ENCODE results near the gene NOS1AP.

NOS1AP gene

DNA sequence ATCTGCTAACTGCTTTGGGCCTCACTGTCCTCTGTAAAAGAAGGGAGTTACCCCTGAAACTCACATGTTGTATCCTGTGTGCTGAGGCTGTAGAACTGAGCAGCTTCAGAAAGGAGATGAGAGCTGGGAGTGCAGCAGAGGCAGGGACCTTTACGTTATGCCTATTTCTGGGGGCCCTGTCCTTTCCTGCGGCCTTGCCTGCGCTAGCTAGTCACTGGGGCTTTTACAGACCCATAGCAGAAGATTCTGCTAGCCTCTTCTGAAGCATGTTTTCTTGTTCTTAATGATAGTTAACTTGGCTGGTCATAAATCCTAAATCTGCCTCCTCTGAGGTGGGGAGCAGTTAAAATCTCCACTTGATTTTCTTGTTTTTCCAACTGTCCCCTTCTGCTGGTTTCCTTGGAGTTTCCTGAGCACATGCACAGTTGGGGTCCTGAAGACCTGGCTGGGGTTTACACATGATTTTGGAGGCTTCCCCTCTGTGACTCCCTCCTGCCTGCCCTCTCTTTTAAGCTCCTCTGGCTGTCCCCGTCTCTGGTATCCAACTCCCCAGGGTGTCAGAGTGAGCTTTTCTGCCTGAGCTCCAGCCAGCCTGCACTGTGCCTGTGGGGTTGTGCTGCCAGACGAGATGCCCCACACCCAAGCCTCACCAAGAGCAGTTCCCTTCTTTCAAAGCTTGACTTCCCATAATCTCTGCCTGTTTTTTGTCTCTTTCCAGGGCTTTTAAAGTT lies 76.6 kb downstream of the NOS1AP start:
- no peaks in the 10 kb centered on the region for H3K9me3 ChIP-seq (replicated peaks; ENCODE audit: insufficient read depth, low read length)
- no peak overlapping the region for H3K27ac ChIP-seq (ENCODE audit: low read length)
- no peaks in the 10 kb centered on the region for H3K9me2 ChIP-seq (replicated peaks; ENCODE audit: insufficient read depth, low read length)
- no peaks in the 10 kb centered on the region for H3K4me1 ChIP-seq (ENCODE audit: low read length)
- TF ChIP-seq EZH2phosphoT487 (IDR thresholded peaks at IDR 0.05; ENCODE audit: low read length) (no peak), EZH2 (optimal IDR thresholded peaks at IDR 0.05; ENCODE audit: low read depth, low read length) (no peak)
- TF ChIP-seq, protein P1, sequence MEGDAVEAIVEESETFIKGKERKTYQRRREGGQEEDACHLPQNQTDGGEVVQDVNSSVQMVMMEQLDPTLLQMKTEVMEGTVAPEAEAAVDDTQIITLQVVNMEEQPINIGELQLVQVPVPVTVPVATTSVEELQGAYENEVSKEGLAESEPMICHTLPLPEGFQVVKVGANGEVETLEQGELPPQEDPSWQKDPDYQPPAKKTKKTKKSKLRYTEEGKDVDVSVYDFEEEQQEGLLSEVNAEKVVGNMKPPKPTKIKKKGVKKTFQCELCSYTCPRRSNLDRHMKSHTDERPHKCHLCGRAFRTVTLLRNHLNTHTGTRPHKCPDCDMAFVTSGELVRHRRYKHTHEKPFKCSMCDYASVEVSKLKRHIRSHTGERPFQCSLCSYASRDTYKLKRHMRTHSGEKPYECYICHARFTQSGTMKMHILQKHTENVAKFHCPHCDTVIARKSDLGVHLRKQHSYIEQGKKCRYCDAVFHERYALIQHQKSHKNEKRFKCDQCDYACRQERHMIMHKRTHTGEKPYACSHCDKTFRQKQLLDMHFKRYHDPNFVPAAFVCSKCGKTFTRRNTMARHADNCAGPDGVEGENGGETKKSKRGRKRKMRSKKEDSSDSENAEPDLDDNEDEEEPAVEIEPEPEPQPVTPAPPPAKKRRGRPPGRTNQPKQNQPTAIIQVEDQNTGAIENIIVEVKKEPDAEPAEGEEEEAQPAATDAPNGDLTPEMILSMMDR (IDR thresholded peaks at IDR 0.05; ENCODE audit: low read length): no peak
- H3F3A ChIP-seq (ENCODE audit: insufficient read depth, low read length): no peaks in the 10 kb centered on the region
- no peak overlapping the region for H3K4me2 ChIP-seq (ENCODE audit: low read depth, low read length)
- no peak for DNase-seq
- no peaks in the 10 kb centered on the region for H3K79me2 ChIP-seq (ENCODE audit: low read length)
- H3K9ac ChIP-seq (ENCODE audit: low read length): no peak overlapping the region
- no peak overlapping the region for H2AFZ ChIP-seq (ENCODE audit: low read length)
- H4K20me1 ChIP-seq (ENCODE audit: insufficient read depth, low read length): no peaks in the 10 kb centered on the region
- H3K27me3 ChIP-seq (replicated peaks; ENCODE audit: insufficient read depth, low read length): no peaks in the 10 kb centered on the region
- no peak overlapping the region for H3K4me3 ChIP-seq (ENCODE audit: low read length)
- no peaks in the 10 kb centered on the region for H3K36me3 ChIP-seq (replicated peaks; ENCODE audit: insufficient read depth, low read length)

GRCh38 chr1:162147760-162148159 lies 78.3 kb downstream of the NOS1AP start:
- no peak for TF ChIP-seq EZH2phosphoT487 (IDR thresholded peaks at IDR 0.05; ENCODE audit: low read length)
- TF ChIP-seq, protein P1 (IDR thresholded peaks at IDR 0.05; ENCODE audit: low read length): no peak
- no peak for TF ChIP-seq EZH2 (optimal IDR thresholded peaks at IDR 0.05; ENCODE audit: low read depth, low read length)
- Histone ChIP-seq H3K4me2 (ENCODE audit: low read depth, low read length) (no peak overlapping the region), H3F3A (ENCODE audit: insufficient read depth, low read length) (no peaks in the 10 kb centered on the region)

GRCh38 chr1:162150112-162150511 lies 80.6 kb downstream of the NOS1AP start:
- Histone ChIP-seq H3F3A (ENCODE audit: insufficient read depth, low read length) (no peaks in the 10 kb centered on the region), H3K79me2 (ENCODE audit: low read length) (no peaks in the 10 kb centered on the region), H3K9ac (ENCODE audit: low read length) (no peak overlapping the region), H3K27me3 (replicated peaks; ENCODE audit: insufficient read depth, low read length) (no peaks in the 10 kb centered on the region), H3K4me2 (ENCODE audit: low read depth, low read length) (no peak overlapping the region), H3K9me3 (replicated peaks; ENCODE audit: insufficient read depth, low read length) (no peaks in the 10 kb centered on the region), H3K4me3 (ENCODE audit: low read length) (no peak overlapping the region), H2AFZ (ENCODE audit: low read length) (no peak overlapping the region), H3K9me2 (replicated peaks; ENCODE audit: insufficient read depth, low read length) (no peaks in the 10 kb centered on the region), H4K20me1 (ENCODE audit: insufficient read depth, low read length) (no peaks in the 10 kb centered on the region), H3K36me3 (replicated peaks; ENCODE audit: insufficient read depth, low read length) (no peaks in the 10 kb centered on the region), H3K4me1 (ENCODE audit: low read length) (no peaks in the 10 kb centered on the region), H3K27ac (ENCODE audit: low read length) (no peak overlapping the region)
- no peak for DNase-seq
- TF ChIP-seq EZH2 (optimal IDR thresholded peaks at IDR 0.05; ENCODE audit: low read depth, low read length): no peak
- no peak for TF ChIP-seq EZH2phosphoT487 (IDR thresholded peaks at IDR 0.05; ENCODE audit: low read length)
- TF ChIP-seq, protein P1 (IDR thresholded peaks at IDR 0.05; ENCODE audit: low read length): no peak

More at GRCh38 chr1:162147760-162148159, 78.3 kb downstream of the NOS1AP start:
- Histone ChIP-seq H2AFZ (ENCODE audit: low read length) (no peak overlapping the region), H3K4me3 (ENCODE audit: low read length) (no peak overlapping the region), H3K27me3 (replicated peaks; ENCODE audit: insufficient read depth, low read length) (no peaks in the 10 kb centered on the region), H3K36me3 (replicated peaks; ENCODE audit: insufficient read depth, low read length) (no peaks in the 10 kb centered on the region), H3K79me2 (ENCODE audit: low read length) (no peaks in the 10 kb centered on the region), H3K9me3 (replicated peaks; ENCODE audit: insufficient read depth, low read length) (no peaks in the 10 kb centered on the region), H4K20me1 (ENCODE audit: insufficient read depth, low read length) (no peaks in the 10 kb centered on the region), H3K4me1 (ENCODE audit: low read length) (no peaks in the 10 kb centered on the region), H3K9me2 (replicated peaks; ENCODE audit: insufficient read depth, low read length) (no peaks in the 10 kb centered on the region), H3K9ac (ENCODE audit: low read length) (no peak overlapping the region), H3K27ac (ENCODE audit: low read length) (no peak overlapping the region)
- no peak for DNase-seq
